Activated CD8-positive, alpha-beta memory T cell treated with anti-CD3 and anti-CD28 coated beads for 1 hour (primary cell): Measurements from ENCODE around the gene BARD1.
"Not testable (repeated sequence)": the region's sequence is repeated elsewhere in the genome, so short reads cannot be mapped to it uniquely, and the experiment has no call there.

Experiments
- DNase-seq, 2 donors: peaks; one replicate each; pipeline ENCODE4 v3.0.0-alpha.2; 2020; ENCODE audit warnings: low read depth in 1 of 2; ENCODE audit errors: extremely low read depth in 1 of 2

Gene BARD1

DNA sequence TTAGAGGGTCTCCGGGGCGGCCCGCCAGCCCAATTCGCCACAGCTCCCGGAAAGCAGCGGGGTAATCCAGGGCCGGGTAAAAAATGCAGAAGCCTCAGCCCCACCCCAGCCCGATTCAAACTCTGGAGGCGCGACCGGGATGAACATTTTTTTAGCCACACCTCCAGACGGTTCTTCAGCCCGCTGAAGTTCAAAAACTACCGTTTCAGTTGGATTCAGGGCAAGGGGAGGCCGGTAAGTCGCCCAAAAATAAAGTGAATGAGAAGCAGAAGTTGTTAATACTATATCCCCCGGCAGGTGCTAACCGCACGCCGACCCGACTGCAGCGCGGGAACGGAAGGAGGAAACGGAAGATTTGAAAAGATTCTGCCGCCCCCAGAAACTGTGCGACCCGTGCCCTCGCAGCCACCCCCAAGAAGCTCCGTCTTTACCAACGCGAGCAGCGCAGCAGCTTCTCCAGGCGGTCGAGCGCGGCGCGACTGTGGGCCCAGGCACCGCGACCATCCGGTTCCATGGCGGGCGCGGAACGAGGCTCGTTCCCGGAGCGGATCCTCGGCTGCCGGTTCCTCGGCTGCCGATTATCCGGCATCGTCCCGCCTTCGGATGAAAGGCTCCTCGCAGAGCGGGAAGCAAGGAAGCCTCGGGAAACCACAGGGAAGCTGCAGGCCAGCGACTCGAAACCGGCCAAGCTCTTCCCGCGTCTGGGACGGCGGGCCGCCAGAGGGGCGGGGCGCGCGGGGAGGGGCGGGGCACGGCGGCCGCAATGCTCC lies at the start of gene BARD1:
Gene BARD1 (minus strand): TSS at position 703 of the 770 bp plus-strand sequence. CDS start 114 bp downstream, at position 589.
- peak; percentile 1 to 28 for DNase-seq

DNA sequence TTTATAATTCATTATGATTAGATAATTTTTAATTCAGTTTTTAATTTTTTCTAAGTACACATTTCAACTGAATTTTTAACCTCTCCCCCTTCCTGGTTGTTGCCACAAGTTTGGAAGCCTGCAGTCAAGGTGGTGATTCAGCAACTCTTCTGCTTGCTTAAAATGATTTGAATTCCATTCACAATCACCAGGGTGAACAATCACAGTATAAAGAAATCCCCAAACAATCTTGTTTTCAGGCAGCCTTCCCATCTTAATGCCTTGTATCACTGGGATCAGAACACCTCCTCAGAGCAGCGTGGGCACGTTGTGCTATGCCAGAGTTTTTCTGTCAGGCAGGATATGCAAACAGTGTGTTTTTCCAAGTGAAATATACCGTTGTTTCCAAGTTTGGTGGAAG lies 46.7 kb upstream of the BARD1 start:
- no peak for DNase-seq

DNA sequence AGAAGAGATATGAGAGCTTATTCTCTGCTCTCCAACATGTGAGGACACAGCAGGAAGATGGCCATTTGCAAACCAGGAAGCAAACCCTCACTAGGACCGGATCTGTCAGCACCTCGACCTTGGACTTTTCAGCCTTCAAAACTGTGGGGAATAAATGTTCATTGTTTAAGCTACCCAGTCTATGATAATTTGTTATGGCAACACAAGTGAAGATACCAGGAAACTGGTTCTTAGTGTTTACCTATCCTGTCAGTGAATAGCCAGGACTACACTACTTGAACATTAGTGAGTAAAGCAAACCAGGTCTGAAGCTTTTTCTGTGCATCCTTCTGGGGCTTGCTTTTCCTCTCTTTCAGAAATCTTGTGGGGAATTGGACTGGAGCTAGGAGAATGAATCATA lies 44.4 kb upstream of the BARD1 start:
- DNase-seq = no peak

DNA sequence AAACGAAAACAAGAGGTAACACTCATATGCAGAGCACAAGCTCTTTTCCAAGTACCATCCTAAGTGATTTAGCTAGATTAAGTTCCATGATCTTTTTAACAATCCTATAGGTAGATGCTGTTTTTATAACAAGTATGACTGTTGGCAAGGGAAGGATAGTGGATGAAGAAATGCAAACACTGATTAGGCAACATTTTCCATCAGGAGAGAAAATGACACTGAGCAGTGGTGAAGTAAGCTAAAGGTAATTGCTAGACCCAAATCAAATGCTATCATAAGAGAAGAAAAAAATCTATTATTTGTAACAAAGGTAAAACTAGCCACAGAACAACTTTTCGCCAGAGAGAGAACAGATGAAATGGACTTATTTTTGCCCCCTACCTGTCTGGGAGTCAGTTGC lies 34.3 kb upstream of the BARD1 start:
- DNase-seq = no peak

DNA sequence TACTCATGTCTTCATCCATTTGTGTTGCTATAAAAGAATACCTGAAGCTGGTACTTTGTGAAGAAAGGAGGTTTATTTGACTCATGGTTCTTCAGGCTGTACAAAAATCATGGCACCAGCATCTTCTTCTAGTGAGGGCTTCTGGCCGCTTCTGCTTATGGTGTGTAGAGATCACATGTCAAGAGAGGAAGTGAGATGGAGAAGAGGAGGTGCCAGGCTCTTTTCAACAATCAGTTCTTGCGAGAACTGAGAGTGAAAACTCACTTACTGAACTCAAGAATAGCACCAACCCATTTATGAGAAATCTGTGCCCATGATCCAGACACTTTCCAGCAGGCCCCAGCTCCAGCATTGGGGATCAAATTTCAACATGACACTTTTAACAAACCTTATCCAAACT lies 30.0 kb upstream of the BARD1 start:
- no peak for DNase-seq

DNA sequence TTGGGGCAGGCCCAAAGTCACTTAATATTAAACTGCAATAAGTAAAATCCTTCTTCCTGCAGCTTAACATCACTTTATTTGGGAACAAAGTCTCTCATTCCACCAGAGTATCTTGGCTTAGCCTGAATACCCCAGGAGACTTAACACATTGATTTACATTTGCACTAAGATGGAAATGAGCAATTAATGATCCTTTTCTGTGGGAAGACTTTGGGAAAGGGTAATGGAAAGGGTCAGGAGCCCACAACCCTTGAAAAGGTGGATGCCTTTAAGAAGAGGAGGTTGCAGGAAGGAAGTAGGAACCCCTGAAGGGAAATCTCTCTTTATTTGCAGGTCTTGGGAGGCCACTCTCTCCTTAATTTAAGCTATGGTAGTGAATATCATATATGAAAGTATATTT lies 28.0 kb upstream of the BARD1 start:
- no peak for DNase-seq

DNA sequence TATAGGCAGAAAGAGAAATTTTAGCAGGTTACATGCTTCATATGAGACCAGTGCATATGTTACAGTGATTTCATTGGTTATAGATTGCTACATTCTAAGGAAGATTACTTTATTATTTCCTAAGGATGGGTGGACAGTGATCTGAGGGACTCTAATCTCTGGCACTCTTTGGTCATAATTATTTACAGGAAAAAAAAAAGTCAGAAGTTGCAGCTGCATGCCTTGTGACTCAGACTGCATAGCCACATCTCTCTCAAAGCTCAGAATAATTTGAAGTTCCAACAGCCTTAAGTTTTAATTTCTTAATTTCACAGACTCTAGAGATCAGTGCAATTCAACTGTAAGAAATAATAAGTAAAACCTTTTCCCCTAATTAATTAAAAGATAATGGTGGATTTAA lies 27.1 kb upstream of the BARD1 start:
- no peak for DNase-seq

DNA sequence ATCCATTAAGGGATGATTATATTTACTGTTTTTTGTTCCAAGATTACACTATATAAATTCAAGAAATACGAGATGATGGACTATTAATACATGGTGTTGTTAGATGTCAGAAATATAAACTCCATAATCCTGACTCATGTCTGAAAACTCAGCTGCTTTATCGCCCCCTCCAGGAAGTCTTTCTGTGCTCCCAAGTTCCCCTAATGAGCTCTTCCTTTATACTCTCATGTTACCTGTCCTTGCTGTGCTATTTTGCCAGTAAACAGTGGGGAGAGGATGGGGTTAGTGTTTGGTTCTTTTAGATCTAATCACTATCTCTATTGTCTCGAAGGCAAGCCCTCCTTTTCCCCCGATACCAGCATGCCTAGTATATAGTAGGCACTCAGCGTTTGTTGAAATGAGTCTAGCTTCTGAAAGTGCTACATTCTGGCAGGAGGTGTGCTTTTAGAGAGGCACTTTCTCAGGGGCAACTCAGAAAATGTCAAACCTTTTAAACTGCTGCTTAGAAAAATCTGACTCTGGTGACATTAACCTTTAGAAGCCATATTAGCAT lies 21.4 kb upstream of the BARD1 start:
- no peak for DNase-seq

DNA sequence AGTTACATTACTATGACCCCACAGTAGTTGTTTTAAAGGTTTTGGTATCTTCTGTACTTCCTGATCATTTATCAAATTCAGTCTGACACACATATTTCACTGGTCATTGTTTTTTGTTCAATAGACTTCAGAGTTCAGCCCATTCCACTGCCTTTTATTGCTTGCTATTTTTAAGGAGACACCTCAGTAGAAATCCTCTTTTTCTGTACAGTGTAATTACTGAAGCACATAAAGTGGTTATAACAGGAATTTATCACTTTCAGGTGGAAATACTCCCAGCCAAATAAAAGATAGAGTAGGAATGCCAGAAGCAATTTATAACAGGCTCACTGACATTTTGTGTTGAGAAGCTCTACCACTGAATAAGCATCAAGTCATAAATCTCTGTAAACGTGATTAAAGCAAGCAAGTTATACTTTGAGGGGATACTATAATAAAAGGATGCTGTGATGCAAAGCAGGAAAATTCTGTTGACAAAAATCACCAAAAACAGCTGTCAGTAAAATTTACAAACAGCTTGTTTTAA lies 6.6 kb upstream of the BARD1 start:
- DNase-seq = no peak

DNA sequence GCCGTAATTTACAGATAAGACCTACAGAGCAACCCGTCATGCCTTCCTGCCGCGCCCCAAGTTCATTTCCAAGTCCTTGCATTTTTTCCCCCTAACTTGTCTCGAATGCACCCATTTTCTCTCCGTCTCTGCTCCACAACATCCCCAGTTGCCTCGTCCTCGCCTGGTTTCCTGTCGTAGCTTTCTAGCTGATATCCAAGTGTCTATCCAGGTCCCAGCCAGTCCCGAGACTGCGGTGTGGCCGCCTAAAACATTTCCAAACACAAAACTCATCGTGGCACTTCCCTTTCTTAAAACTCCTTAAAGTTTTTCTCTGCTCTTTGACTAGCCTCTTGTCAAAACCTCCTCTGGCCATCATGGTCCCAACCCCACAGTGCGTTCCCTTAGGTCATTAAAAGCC lies 1.2 kb upstream of the BARD1 start:
- no peak for DNase-seq

DNA sequence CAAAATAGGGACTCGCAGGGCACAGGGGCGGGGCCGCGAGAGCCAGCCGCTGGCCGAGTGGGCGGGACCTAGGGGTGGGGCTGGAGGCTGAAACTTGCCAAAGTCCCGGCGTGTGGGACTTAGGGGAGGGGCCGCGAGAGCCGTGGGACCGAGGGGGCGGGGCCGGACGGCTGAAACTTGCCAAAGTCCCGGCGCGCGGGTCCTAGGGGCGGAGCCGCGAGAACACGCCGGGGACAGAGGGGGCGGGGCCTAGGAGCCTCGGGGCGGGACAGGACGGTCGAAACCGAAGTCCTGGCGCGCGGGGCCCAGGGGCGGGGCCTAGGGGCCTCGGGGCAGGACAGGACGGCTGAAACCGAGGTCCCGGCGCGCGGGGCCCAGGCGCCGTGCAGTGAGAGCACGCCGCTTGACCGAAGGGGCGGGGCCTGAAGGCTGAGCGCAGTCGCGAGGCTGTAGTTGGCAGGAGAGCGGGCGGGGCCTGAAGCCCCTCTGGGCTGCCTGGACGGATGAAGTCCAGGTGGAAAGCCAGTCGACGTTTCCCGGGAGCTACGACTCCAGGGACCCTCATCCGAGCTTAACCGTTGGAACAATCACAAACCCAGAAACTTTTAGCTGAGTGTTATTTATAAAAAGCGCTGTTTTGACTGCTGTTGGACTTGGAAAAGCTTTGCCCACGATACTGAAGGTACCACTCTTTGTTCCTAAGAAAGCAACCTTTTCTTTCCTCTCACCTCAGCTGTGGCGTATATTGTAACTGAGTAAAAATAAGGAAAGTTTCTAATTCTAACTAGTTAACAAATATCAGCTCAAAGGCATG lies 475 bp upstream of the BARD1 start:
- DNase-seq = peak; percentile 87 to 97

DNA sequence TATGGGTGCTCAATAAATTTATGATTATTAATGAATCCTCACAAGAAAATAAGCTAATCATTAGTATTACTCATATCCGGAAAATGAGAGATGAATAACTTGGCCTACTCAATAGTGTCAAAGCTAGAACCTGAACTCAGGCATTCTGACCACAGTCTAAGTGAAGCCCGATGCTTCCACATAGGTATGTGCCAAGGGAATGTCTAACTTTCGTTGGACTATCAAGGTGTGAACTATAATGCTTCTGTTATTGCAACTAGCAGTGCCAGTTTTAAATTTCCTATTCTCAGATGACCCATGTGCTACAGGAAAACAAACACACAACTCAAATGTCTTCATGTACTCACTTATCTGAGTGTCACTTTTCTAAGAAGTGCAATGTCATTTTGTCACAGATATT lies 1.8 kb downstream of the BARD1 start:
- DNase-seq = no peak

DNA sequence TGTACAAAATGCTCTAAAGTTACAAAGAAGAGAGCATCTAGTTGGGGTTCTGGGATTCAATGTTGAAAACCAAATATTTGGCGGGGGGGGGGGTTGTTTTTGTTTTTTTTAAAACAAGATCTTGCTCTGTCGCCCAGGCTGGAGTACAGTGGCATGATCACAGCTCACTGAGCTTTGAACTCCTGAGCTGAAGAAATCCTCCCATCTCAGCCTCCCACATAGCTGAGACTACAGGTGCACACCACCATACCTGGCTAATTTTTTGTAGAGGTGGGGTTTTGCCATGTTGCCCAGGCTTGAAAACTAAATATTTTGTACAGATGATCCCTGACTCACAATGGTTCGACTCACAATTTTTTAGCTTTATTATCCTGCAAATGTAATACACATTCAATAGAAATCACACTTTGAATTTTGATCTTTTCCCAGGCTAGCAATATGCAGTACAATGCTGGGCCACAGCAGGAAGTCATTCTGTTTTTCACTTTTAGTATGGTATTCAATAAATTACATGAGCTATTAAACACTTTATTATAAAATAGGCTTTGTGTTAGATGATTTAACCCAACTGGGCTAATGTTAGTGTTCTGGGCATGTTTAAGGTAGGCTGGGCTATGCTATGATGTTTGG lies 7.6 kb downstream of the BARD1 start:
- no peak for DNase-seq

DNA sequence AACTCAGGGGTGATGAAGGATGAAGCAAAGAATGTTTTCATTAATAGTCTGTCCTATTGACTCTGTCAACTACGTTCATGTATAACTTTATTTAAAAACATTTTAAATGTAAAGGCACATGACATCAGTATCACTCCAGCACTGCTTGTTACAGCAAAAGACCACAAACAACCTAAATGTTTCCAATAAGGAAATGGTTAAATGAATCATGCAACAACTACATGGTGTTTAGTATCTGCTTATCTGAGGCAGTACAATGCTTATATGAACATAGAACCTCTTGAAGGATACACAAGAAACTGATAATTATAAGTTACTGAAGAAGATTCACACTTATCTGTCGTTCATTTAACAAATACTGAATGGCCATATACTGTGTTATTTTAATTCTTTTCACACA lies 8.4 kb downstream of the BARD1 start:
- DNase-seq = no peak

DNA sequence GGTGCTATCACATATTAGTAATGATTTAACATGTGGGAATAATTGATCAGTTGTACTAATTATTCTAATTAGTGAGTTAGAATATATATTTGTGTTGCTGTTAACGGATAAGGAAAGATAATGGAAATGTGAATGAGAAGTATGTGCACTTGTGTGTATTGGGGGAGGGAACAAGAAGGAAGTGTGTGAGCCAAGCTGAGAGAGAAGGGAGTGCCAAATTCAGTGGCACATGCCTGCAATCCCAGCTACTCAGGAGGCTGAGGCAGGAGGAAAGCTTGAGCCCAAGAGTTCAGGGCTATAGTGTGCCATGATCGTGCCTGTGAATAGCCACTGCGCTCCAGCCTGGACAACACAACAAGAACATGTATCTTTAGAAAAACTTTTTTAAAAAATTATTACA lies 9.3 kb downstream of the BARD1 start:
- no peak for DNase-seq

DNA sequence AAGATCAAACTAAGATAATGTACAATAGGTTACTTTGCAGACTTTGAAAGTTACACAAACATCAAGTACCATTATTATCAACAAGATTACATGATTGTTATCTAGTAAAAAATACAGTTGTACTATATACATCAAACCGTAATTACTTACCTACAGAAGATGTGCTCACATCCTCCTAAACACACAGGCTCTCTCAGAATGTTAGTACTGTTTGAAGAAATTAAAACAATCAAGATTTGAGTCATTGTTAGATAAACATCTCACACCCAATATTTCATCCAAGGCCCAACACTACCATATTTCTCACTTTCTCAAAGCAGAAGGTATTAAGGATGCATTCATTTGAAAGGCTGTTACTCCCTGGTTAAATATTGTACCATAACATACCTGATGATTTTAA lies 12.6 kb downstream of the BARD1 start:
- DNase-seq = no peak

DNA sequence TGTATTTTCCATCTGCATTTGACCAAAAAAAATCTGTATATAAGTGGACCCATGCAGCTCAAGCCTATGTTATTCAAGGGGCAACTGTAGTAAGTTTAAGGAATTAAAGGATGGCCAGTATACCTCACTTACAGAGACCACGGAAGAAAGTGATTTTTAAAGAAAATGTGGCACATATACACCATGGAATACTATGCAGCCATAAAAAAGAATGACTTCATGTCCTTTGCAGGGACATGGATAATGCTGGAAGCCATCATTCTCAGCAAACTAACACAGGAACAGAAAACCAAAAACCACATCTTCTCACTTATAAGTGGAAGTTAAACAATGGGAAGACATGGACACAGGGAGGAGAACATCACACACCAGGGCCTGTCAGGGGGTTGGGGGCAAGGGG lies 26.3 kb downstream of the BARD1 start:
- not testable (repeated sequence) for DNase-seq

DNA sequence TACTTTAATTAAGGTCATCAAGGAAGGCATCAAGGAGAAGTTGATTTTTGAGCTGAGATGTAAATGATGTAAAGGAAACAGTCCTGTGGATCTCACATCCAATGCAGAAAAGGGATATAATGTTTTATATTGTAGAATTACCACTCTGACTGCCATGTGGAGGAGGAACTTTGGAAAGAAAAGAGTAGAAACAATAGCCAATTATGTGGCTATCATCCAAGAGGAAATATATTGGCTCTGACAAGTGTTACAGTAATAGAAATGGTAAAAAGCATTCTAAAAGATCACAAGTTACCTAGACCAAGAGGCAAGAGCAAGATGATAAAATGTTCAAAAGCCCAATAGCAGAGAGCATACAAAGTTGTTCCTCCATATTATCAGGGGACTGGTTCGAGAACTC lies 26.8 kb downstream of the BARD1 start:
- DNase-seq = no peak

DNA sequence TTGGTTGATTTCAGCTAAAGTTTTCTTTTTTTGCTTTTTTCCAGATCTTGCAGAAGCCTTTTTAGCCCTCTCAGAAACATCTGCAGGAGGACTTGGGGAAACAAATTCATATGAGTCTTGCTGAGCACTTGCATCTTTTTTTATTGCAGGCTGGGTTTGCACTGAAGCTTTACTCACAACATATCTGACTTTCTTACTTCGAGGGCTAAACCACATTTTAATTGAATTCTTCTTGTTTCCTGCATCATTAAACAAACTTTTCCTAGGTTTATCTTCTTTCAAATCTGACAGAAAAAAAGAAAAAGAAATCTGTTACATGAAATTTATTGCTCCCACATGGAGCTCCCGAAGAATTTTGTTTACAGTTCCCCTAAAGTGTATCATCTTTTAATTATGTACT lies 28.3 kb downstream of the BARD1 start:
- DNase-seq = no peak

DNA sequence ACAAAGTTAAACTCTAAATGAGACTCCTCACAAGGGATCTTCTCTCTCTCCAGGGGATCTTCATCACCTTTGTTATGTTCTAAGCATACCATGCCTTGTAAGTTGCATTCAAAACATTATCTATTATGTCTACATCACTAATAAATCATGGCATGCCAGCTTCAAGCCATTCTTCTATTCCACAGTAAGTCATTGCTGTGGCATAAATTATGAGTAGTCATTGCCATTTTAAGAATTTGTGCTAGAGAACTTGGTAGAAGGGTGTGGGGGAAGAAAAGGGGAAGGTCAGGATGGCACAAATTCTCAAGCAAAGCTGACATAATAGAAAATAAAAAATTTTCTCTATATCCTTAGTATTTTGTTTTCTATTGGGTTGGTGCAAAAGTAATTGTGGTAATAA lies 33.5 kb downstream of the BARD1 start:
- DNase-seq = no peak

DNA sequence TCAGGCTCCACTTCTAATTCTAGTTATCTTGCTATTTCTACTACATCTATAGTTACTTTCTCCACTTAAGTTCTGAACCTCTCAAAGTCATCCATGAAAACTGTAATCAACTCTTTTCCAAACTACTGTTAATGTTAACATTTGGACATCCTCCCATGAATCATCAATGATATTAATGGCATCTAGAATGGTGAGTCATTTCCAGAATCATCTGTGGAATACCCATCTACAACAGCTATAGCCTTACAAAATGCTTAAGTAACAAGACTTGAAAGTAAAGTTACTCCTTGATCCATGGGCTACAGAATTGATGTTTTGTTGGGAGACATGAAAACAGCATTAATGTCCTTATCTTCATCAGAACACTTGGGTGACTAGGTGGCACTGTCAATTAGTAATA lies 35.4 kb downstream of the BARD1 start:
- no peak for DNase-seq
